Breast epithelium (tissue), 4 donors: ENCODE measurements around the gene REM2. TPM values are rescaled to one million over a fixed set of nuclear protein-coding genes. Genes with fewer than 3 reads are reported as not detected.
A peak's percentile ranks its signal among the peaks of the same experiment; 100 is the strongest.

Experiments
- DNase-seq, 2 donors: peaks; one replicate each; pipeline ENCODE4 v3.0.0-alpha.2; 2019; ENCODE audit warnings: low spot score in 2 of 2
- H3K27ac ChIP-seq, 2 donors: fragments of 200-600 bp; sonication (generic) in 1 of 2; one replicate each; pipeline ENCODE4 v1.5.1; 2016 to 2019; ENCODE audit warnings: mild to moderate bottlenecking in 1 of 2
- H3K27me3 ChIP-seq, 2 donors: fragments of 200-600 bp; sonication (generic) in 1 of 2; one replicate each; pipeline versions ENCODE4 v1.5.1 to v1.6.0; 2017 to 2019; ENCODE audit warnings: control low read depth in 1 of 2, mild to moderate bottlenecking in 1 of 2
- H3K36me3 ChIP-seq: fragments of 200-600 bp; one replicate; pipeline ENCODE4 v1.5.1; 2019
- H3K4me1 ChIP-seq, 2 donors: fragments of 200-600 bp; sonication (generic); one replicate each; pipeline ENCODE4 v1.5.1; 2016 to 2019; ENCODE audit warnings: control low read depth in 1 of 2
- H3K4me3 ChIP-seq, 3 donors: fragments of 200-600 bp; sonication (generic); 1 replicate in 2 of 3; 2 replicates in 1 of 3; pipeline ENCODE4 v1.5.1; 2016 to 2019; ENCODE audit warnings: mild to moderate bottlenecking in 3 of 3, moderate library complexity in 2 of 3
- H3K9me3 ChIP-seq, 2 donors: fragments of 200-600 bp; sonication (generic) in 1 of 2; one replicate each; pipeline ENCODE4 v1.5.1; 2016 to 2019; ENCODE audit warnings: control low read depth in 1 of 2
- POLR2A ChIP-seq: fragments of 450-650 bp; IDR thresholded peaks from one replicate; pipeline ENCODE4 v1.6.1; 2016; ENCODE audit warnings: antibody characterized with exemption, mild to moderate bottlenecking, moderate library complexity
- POLR2AphosphoS5 ChIP-seq, 3 donors: sonication (generic); formaldehyde crosslinking; IDR thresholded peaks; one replicate each; pipeline ENCODE4 v1.6.1; 2017; ENCODE audit warnings: antibody characterized with exemption in 3 of 3
- intact Hi-C: fragments of 100-400 bp; cut with DNase I; formaldehyde crosslinking; loops from one replicate; pipeline ENCODE4 v1.15.1; 2023; ENCODE audit warnings: low total_unique reads
- total RNA-seq, 3 donors: library from RNA; depleted of rRNA; stranded (reverse); fragments of >200 nt; gene quantifications; one replicate each; pipeline ENCODE4 v1.1.0, GENCODE V29; 2016
- TF ChIP-seq, protein P1 (sequence below), 3 donors: fragments of 450-650 bp; IDR thresholded peaks; one replicate each; pipeline ENCODE4 v1.5.1; 2016 to 2017; ENCODE audit warnings: antibody characterized with exemption in 3 of 3, mild to moderate bottlenecking in 3 of 3, moderate library complexity in 3 of 3

REM2 gene
- total RNA-seq, 3 donors from 2014 or later: 0.96 to 1.3 (median 1.2) TPM

DNA sequence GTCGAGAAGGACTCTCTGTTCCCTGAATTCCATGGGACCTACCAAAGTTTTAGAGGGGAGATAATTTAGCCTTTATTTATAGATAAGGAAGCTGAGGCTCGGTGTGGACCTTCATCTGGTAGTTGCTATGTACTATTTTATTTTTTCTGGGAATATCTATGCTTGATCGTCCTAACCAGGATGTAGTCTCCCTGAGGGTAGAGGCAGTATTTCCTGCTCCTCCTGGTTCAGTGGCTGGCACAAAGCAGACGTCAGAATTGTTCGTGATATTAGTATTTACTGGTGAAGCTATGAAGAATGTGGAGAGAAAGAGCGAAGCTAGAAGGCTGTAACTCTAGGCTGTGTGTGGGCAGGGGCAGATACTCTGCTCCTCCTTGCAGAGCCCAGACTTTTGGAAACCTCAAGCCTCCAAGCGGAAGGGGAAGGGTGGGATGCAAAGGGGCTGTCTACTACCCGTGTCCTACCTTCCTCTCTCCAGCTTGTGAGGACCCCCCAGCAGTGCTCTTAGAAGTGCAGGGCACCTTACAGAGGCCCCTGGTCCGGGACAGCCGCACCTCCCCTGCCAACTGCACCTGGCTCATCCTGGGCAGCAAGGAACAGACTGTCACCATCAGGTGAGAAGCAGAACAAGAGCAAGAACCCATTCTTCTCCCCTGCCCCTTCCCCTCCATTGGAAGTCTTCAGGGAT is 10.0 kb upstream of the REM2 start:
- H3K4me1 ChIP-seq: peaks cover 0 to 9% of the 10 kb centered on the region in 2 donors
- peak overlapping the region; percentile 78 to 99 (median 95) for H3K4me3 ChIP-seq
- no peaks in the 10 kb centered on the region for H3K9me3 ChIP-seq
- intact Hi-C loops: loop anchor here (1.0 kb wide), 1 partner anchor 15 kb away; no protein-coding TSS in a partner anchor
- peak in 1 of 3 donors; percentile 20 for TF ChIP-seq POLR2AphosphoS5 (IDR thresholded peaks at IDR 0.05)
- TF ChIP-seq POLR2A: no peak
- TF ChIP-seq, protein P1, sequence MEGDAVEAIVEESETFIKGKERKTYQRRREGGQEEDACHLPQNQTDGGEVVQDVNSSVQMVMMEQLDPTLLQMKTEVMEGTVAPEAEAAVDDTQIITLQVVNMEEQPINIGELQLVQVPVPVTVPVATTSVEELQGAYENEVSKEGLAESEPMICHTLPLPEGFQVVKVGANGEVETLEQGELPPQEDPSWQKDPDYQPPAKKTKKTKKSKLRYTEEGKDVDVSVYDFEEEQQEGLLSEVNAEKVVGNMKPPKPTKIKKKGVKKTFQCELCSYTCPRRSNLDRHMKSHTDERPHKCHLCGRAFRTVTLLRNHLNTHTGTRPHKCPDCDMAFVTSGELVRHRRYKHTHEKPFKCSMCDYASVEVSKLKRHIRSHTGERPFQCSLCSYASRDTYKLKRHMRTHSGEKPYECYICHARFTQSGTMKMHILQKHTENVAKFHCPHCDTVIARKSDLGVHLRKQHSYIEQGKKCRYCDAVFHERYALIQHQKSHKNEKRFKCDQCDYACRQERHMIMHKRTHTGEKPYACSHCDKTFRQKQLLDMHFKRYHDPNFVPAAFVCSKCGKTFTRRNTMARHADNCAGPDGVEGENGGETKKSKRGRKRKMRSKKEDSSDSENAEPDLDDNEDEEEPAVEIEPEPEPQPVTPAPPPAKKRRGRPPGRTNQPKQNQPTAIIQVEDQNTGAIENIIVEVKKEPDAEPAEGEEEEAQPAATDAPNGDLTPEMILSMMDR (IDR thresholded peaks at IDR 0.05): peak in 1 of 3 donors; percentile 20
- peak overlapping the region; percentile 96 to 99 for H3K27ac ChIP-seq
- DNase-seq: peak in 1 of 2 donors; percentile 43
- H3K27me3 ChIP-seq: no peaks in the 10 kb centered on the region
- H3K36me3 ChIP-seq: peaks cover 22% of the 10 kb centered on the region

DNA sequence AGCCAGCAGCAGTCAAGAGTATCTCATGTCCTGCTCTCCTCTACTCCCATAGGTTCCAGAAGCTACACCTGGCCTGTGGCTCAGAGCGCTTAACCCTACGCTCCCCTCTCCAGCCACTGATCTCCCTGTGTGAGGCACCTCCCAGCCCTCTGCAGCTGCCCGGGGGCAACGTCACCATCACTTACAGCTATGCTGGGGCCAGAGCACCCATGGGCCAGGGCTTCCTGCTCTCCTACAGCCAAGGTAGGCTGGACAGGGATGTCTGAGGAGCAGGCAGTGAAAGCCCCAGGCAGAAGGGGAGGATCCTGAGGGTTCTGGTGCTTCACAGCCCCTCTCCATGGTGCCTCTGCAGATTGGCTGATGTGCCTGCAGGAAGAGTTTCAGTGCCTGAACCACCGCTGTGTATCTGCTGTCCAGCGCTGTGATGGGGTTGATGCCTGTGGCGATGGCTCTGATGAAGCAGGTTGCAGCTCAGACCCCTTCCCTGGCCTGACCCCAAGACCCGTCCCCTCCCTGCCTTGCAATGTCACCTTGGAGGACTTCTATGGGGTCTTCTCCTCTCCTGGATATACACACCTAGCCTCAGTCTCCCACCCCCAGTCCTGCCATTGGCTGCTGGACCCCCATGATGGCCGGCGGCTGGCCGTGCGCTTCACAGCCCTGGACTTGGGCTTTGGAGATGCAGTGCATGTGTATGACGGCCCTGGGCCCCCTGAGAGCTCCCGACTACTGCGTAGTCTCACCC is 7.8 kb upstream of the REM2 start:
- no peaks in the 10 kb centered on the region for H3K9me3 ChIP-seq
- no peaks in the 10 kb centered on the region for H3K27me3 ChIP-seq
- H3K4me3 ChIP-seq: no peak overlapping the region
- peak overlapping the region in 1 of 2 donors; percentile 21 for H3K27ac ChIP-seq
- intact Hi-C loops: no loop called here
- H3K36me3 ChIP-seq: peaks cover 22% of the 10 kb centered on the region
- TF ChIP-seq, protein P1 (IDR thresholded peaks at IDR 0.05): no peak
- TF ChIP-seq POLR2AphosphoS5 (IDR thresholded peaks at IDR 0.05) (no peak), POLR2A (no peak)
- H3K4me1 ChIP-seq: peaks cover 0 to 9% of the 10 kb centered on the region in 2 donors
- peak in 1 of 2 donors; percentile 39 for DNase-seq

DNA sequence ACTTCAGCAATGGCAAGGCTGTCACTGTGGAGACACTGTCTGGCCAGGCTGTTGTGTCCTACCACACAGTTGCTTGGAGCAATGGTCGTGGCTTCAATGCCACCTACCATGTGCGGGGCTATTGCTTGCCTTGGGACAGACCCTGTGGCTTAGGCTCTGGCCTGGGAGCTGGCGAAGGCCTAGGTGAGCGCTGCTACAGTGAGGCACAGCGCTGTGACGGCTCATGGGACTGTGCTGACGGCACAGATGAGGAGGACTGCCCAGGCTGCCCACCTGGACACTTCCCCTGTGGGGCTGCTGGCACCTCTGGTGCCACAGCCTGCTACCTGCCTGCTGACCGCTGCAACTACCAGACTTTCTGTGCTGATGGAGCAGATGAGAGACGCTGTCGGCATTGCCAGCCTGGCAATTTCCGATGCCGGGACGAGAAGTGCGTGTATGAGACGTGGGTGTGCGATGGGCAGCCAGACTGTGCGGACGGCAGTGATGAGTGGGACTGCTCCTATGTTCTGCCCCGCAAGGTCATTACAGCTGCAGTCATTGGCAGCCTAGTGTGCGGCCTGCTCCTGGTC is 7.2 kb upstream of the REM2 start:
- H3K4me1 ChIP-seq: peaks cover 0 to 4% of the 10 kb centered on the region in 2 donors
- TF ChIP-seq POLR2A (no peak), POLR2AphosphoS5 (IDR thresholded peaks at IDR 0.05) (no peak)
- TF ChIP-seq, protein P1 (IDR thresholded peaks at IDR 0.05): no peak
- H3K9me3 ChIP-seq: no peaks in the 10 kb centered on the region
- H3K27me3 ChIP-seq: no peaks in the 10 kb centered on the region
- no peak overlapping the region for H3K4me3 ChIP-seq
- DNase-seq: no peak
- H3K36me3 ChIP-seq: peaks cover 22% of the 10 kb centered on the region
- no peak overlapping the region for H3K27ac ChIP-seq
- intact Hi-C loops: no loop called here

DNA sequence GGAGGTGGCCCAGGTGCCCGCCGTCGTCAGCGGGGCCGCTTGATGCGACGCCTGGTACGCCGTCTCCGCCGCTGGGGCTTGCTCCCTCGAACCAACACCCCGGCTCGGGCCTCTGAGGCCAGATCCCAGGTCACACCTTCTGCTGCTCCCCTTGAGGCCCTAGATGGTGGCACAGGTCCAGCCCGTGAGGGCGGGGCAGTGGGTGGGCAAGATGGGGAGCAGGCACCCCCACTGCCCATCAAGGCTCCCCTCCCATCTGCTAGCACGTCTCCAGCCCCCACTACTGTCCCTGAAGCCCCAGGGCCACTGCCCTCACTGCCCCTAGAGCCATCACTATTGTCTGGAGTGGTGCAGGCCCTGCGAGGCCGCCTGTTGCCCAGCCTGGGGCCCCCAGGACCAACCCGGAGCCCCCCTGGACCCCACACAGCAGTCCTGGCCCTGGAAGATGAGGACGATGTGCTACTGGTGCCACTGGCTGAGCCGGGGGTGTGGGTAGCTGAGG is 6.0 kb upstream of the REM2 start:
- no peak for DNase-seq
- no peak overlapping the region for H3K4me3 ChIP-seq
- intact Hi-C loops: no loop called here
- no peaks in the 10 kb centered on the region for H3K27me3 ChIP-seq
- no peaks in the 10 kb centered on the region for H3K9me3 ChIP-seq
- TF ChIP-seq POLR2AphosphoS5 (IDR thresholded peaks at IDR 0.05) (no peak), POLR2A (no peak)
- TF ChIP-seq, protein P1 (IDR thresholded peaks at IDR 0.05): no peak
- peaks cover 22% of the 10 kb centered on the region for H3K36me3 ChIP-seq
- no peak overlapping the region for H3K27ac ChIP-seq
- peaks cover 0 to 5% of the 10 kb centered on the region in 2 donors for H3K4me1 ChIP-seq
